Measurements from ENCODE around the gene SSMEM1. TPM values are rescaled to one million over a fixed set of nuclear protein-coding genes. Genes with fewer than 3 reads are reported as not detected.
A peak's percentile ranks its signal among the peaks of the same experiment; 100 is the strongest.
"Not testable (repeated sequence)": the region's sequence is repeated elsewhere in the genome, so short reads cannot be mapped to it uniquely, and the experiment has no call there.

Gene SSMEM1
- total RNA-seq, 4 donors from 2014 or later, result not detected

- intact Hi-C loops (cut with DNase I; ENCODE audit: low total_unique reads), result no loop called here
- Histone ChIP-seq H3K27ac (no peak overlapping the region), H3K9me3 (no peaks in the 10 kb centered on the region), H3K36me3 (no peaks in the 10 kb centered on the region), H3K27me3 (no peaks in the 10 kb centered on the region), H3K4me1 (no peaks in the 10 kb centered on the region), H3K4me3 (no peak overlapping the region)
- TF ChIP-seq POLR2A (IDR thresholded peaks at IDR 0.05) (no peak), CTCF (IDR thresholded peaks at IDR 0.05) (no peak)
- no peak for DNase-seq
These were observed 12.2 kb downstream of the SSMEM1 start for GRCh38 chr7:130219871-130220270.

DNA sequence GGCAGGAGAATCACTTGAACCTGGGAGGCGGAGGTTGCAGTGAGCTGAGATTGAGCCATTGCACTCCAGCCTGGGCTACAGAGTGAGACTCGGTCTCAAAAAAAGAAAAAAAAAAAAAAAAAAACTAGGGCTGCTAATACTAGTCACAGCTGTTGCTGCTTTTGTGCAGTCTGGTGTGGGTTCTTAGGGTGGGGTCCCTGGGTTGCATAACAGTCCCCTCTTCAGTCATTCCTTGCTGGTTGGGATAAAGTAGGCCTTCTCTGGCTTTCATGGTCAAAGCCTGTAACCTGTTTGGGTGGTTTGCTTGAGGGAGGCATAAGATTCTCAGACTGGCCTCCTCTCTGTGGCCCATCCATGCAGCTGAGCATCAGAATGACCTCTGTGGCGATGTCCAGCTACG is 14.1 kb downstream of the SSMEM1 start:
- no peak for DNase-seq
- intact Hi-C loops (cut with DNase I; ENCODE audit: low total_unique reads), result no loop called here
- TF ChIP-seq POLR2A (IDR thresholded peaks at IDR 0.05), result no peak
- TF ChIP-seq CTCF (IDR thresholded peaks at IDR 0.05), result no peak
- Histone ChIP-seq H3K4me3 (no peak overlapping the region), H3K27ac (no peak overlapping the region), H3K9me3 (no peaks in the 10 kb centered on the region), H3K4me1 (no peaks in the 10 kb centered on the region), H3K27me3 (no peaks in the 10 kb centered on the region), H3K36me3 (no peaks in the 10 kb centered on the region)

- Histone ChIP-seq H3K4me3 (no peak overlapping the region), H3K4me1 (no peaks in the 10 kb centered on the region), H3K9me3 (no peaks in the 10 kb centered on the region), H3K36me3 (no peaks in the 10 kb centered on the region), H3K27ac (no peak overlapping the region), H3K27me3 (no peaks in the 10 kb centered on the region)
- intact Hi-C loops (cut with DNase I; ENCODE audit: low total_unique reads), result no loop called here
- TF ChIP-seq CTCF (IDR thresholded peaks at IDR 0.05) (no peak), POLR2A (IDR thresholded peaks at IDR 0.05) (no peak)
- DNase-seq, result no peak
These were observed 16.0 kb downstream of the SSMEM1 start for GRCh38 chr7:130223646-130224045.

DNA sequence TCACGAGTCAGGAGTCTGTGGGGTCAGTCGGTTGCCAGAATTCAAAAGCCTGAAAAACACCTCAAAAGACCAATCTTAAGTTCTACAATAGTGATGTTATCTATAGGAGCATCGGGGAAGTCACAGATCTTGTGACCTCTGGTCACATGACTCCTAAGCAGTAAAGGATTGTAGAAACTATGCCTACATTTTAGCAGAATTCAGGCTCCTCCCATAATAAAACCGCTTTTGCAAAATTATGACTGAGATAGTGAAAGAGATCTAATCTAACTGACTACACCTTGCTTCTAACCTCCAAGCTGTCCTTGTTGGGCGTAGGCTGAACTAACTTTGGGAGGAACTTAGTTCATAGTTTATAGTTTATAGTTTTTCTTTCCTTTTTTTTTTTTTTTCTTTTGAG is 16.6 kb downstream of the SSMEM1 start:
- no peak for TF ChIP-seq POLR2A (IDR thresholded peaks at IDR 0.05)
- no peak for TF ChIP-seq CTCF (IDR thresholded peaks at IDR 0.05)
- DNase-seq, result no peak
- H3K36me3 ChIP-seq, result no peaks in the 10 kb centered on the region
- H3K27me3 ChIP-seq, result no peaks in the 10 kb centered on the region
- H3K27ac ChIP-seq, result peak overlapping the region; percentile 13 to 38
- no peaks in the 10 kb centered on the region for H3K9me3 ChIP-seq
- intact Hi-C loops (cut with DNase I; ENCODE audit: low total_unique reads), result no loop called here
- H3K4me3 ChIP-seq, result no peak overlapping the region
- H3K4me1 ChIP-seq, result no peaks in the 10 kb centered on the region

GRCh38 chr7:130224923-130225322 is 17.3 kb downstream of the SSMEM1 start:
- H3K9me3 ChIP-seq; H3K36me3 ChIP-seq; intact Hi-C loops (cut with DNase I; ENCODE audit: low total_unique reads); H3K4me1 ChIP-seq; H3K4me3 ChIP-seq; H3K27me3 ChIP-seq: not testable (repeated sequence)
- H3K27ac ChIP-seq, result peak overlapping the region; percentile 38 to 40
- peak in 1 of 2 donors; percentile 40 for DNase-seq

- no peaks in the 10 kb centered on the region for H3K36me3 ChIP-seq
- no peaks in the 10 kb centered on the region for H3K9me3 ChIP-seq
- no peak overlapping the region for H3K27ac ChIP-seq
- H3K4me3 ChIP-seq, result no peak overlapping the region
- H3K27me3 ChIP-seq, result no peaks in the 10 kb centered on the region
- H3K4me1 ChIP-seq, result no peaks in the 10 kb centered on the region
- intact Hi-C loops (cut with DNase I; ENCODE audit: low total_unique reads), result no loop called here
- TF ChIP-seq CTCF (IDR thresholded peaks at IDR 0.05), result no peak
- TF ChIP-seq POLR2A (IDR thresholded peaks at IDR 0.05), result no peak
- no peak for DNase-seq
These were observed 18.7 kb downstream of the SSMEM1 start for GRCh38 chr7:130226333-130226732.

Measured in uterus (tissue), 4 donors.